Gastroesophageal sphincter (tissue), 4 donors: ENCODE results near the gene OSGEPL1. TPM values are rescaled to one million over a fixed set of nuclear protein-coding genes. Genes with fewer than 3 reads are reported as not detected.

Source experiments
- ATAC-seq: fragments of 150-250 bp; one replicate; pipeline ENCODE4 v1.9.1; 2016; ENCODE audit warnings: mild to moderate bottlenecking, moderate library complexity
- H3K27ac ChIP-seq, 4 donors: fragments of 200-600 bp; sonication (generic) in 3 of 4; 1 replicate in 3 of 4; 2 replicates in 1 of 4; pipeline ENCODE4 v1.5.1; 2016 to 2019
- H3K27me3 ChIP-seq: fragments of 200-600 bp; sonication (generic); one replicate; pipeline ENCODE4 v1.5.1; 2019
- H3K36me3 ChIP-seq, 2 donors: fragments of 200-600 bp; sonication (generic); one replicate each; pipeline ENCODE4 v1.5.1; 2019; ENCODE audit warnings: control low read depth in 1 of 2
- H3K4me1 ChIP-seq, 3 donors: fragments of 200-600 bp; sonication (generic); 1 replicate in 2 of 3; 2 replicates in 1 of 3; pipeline ENCODE4 v1.5.1; 2016 to 2019; ENCODE audit warnings: control low read depth in 2 of 3
- H3K4me3 ChIP-seq, 2 donors: fragments of 200-600 bp; sonication (generic); one replicate each; pipeline ENCODE4 v1.5.1; 2019; ENCODE audit warnings: mild to moderate bottlenecking in 1 of 2, moderate library complexity in 1 of 2
- H3K9me3 ChIP-seq, 3 donors: fragments of 200-600 bp; sonication (generic); one replicate each; pipeline ENCODE4 v1.5.1; 2017 to 2019; ENCODE audit warnings: control low read depth in 2 of 3
- EP300 ChIP-seq: sonication (generic); formaldehyde crosslinking; IDR thresholded peaks from one replicate; pipeline ENCODE4 v1.6.1; 2017; ENCODE audit warnings: antibody characterized with exemption, mild to moderate bottlenecking
- POLR2A ChIP-seq, 2 donors: fragments of 450-650 bp; IDR thresholded peaks; one replicate each; pipeline ENCODE4 v1.6.1; 2017; ENCODE audit warnings: antibody characterized with exemption in 2 of 2, mild to moderate bottlenecking in 2 of 2, moderate library complexity in 1 of 2
- POLR2AphosphoS5 ChIP-seq: sonication (generic); formaldehyde crosslinking; IDR thresholded peaks from one replicate; pipeline ENCODE4 v1.6.1; 2017; ENCODE audit warnings: antibody characterized with exemption
- WGBS, 2 donors: methylation state at CpG; one replicate each; pipeline ENCODE4 v1.1.5; 2018; ENCODE audit warnings: low coverage in 1 of 2; 5-methylcytosine and 5-hydroxymethylcytosine counted together
- total RNA-seq, 4 donors: library from RNA; depleted of rRNA; stranded (reverse); fragments of >200 nt; gene quantifications; one replicate each; pipeline ENCODE4 v1.1.0, GENCODE V29; 2016
- TF ChIP-seq, protein P1 (sequence below), 4 experiments: fragments of 200-600 bp in 2 of 4; fragments of 450-650 bp in 2 of 4; sonication (generic) in 1 of 4; IDR thresholded peaks; one replicate each; pipeline ENCODE4 v1.5.1; 2017 to 2019; ENCODE audit warnings: antibody characterized with exemption in 4 of 4, mild to moderate bottlenecking in 2 of 4, moderate library complexity in 2 of 4

OSGEPL1 gene
- total RNA-seq, 4 donors from 2014 or later, result 5.0 to 7.7 (median 6.5) TPM

DNA sequence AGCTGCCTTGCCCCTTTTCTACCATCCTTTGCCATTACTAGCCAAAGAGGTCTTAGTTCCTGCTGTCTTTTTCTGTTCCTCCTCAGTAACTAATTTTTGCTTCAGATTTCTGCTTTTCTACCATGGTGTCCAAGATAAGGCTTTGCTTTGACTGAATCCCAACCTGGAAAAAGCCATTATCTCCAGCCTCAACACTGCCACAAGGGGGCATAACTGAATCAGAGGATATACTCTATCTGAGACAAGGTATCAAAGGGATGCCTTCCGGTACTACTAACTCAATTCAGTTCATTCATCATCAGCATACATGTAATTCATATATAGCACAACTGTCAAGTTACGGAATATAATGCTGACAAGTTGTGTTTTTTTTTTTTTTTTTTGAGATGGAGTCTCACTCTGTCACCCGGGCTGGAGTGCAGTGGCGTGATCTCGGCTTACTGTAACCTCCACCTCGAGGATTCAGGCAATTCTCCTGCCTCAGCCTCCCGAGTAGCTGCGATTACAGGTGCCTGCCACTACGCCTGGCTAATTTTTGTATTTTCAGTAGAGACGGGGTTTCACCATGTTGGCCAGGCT, 11.4 kb downstream of the OSGEPL1 start:
- no peaks in the 10 kb centered on the region for H3K4me1 ChIP-seq
- ATAC-seq, result no peak
- WGBS, 2 donors, result 82% methylated on average over 8 to 9 of the region's 10 CpGs
- TF ChIP-seq, protein P1, sequence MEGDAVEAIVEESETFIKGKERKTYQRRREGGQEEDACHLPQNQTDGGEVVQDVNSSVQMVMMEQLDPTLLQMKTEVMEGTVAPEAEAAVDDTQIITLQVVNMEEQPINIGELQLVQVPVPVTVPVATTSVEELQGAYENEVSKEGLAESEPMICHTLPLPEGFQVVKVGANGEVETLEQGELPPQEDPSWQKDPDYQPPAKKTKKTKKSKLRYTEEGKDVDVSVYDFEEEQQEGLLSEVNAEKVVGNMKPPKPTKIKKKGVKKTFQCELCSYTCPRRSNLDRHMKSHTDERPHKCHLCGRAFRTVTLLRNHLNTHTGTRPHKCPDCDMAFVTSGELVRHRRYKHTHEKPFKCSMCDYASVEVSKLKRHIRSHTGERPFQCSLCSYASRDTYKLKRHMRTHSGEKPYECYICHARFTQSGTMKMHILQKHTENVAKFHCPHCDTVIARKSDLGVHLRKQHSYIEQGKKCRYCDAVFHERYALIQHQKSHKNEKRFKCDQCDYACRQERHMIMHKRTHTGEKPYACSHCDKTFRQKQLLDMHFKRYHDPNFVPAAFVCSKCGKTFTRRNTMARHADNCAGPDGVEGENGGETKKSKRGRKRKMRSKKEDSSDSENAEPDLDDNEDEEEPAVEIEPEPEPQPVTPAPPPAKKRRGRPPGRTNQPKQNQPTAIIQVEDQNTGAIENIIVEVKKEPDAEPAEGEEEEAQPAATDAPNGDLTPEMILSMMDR (IDR thresholded peaks at IDR 0.05), result peak; percentile 25 to 55 (median 47)
- no peak for TF ChIP-seq POLR2A (IDR thresholded peaks at IDR 0.05)
- no peak overlapping the region for H3K27ac ChIP-seq
- no peak overlapping the region for H3K4me3 ChIP-seq
- H3K36me3 ChIP-seq, result peaks cover 0 to 76% of the 10 kb centered on the region in 2 donors
- no peaks in the 10 kb centered on the region for H3K9me3 ChIP-seq
- no peaks in the 10 kb centered on the region for H3K27me3 ChIP-seq

DNA sequence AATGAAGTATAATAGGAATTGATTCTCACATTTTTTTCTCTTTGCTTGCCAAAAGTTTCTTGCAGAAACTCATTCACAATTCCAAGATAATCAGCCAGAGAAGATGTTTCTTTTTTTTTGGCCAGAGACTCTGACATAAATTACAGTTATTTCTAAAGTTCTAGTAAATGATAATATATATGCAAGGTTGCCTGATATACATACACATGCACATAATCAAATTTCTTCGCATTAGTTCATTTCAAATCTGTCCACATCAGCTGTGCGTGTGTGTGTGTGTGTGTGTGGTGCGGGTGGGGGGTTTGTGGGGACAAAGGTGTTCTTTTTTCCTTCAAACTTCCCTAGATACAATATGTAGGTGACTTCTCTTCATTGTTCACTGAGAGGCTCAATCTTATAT, 33.2 kb downstream of the OSGEPL1 start:
- TF ChIP-seq EP300 (no peak), POLR2A (IDR thresholded peaks at IDR 0.05) (no peak), POLR2AphosphoS5 (no peak)
- TF ChIP-seq, protein P1 (IDR thresholded peaks at IDR 0.05), result no peak
- Histone ChIP-seq H3K27ac (no peak overlapping the region), H3K4me3 (no peak overlapping the region), H3K9me3 (no peaks in the 10 kb centered on the region), H3K36me3 (peaks cover 0 to 31% of the 10 kb centered on the region in 2 donors), H3K4me1 (no peaks in the 10 kb centered on the region), H3K27me3 (no peaks in the 10 kb centered on the region)
- ATAC-seq, result no peak
- 70 to 100% methylated on average over 1 to 3 of the region's 3 CpGs for WGBS, 2 donors

DNA sequence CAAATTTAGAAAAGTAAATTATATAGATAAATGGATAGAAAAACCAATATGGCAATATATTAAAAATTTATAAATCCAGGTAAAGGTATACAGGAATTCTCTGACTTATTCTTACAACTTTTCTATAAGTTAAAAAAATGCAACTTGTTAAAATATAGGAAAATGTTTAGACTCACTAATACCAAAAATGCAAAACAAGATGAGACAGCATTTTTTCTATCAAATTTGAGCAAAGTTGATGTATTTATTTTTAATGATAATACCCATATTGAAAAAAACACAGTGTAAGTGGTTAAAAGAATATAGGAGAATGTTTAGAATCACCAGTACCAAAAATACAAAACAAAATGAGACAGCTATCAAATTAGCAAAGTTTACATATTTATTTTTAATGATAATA, 35.7 kb downstream of the OSGEPL1 start:
- TF ChIP-seq POLR2A (IDR thresholded peaks at IDR 0.05), result no peak
- TF ChIP-seq, protein P1 (IDR thresholded peaks at IDR 0.05), result no peak
- TF ChIP-seq POLR2AphosphoS5, result no peak
- no peak for TF ChIP-seq EP300
- H3K4me3 ChIP-seq, result no peak overlapping the region
- no peak overlapping the region for H3K27ac ChIP-seq
- ATAC-seq, result no peak
- H3K4me1 ChIP-seq, result no peaks in the 10 kb centered on the region
- H3K9me3 ChIP-seq, result no peaks in the 10 kb centered on the region
- no peaks in the 10 kb centered on the region for H3K27me3 ChIP-seq
- peaks cover 0 to 26% of the 10 kb centered on the region in 2 donors for H3K36me3 ChIP-seq

DNA sequence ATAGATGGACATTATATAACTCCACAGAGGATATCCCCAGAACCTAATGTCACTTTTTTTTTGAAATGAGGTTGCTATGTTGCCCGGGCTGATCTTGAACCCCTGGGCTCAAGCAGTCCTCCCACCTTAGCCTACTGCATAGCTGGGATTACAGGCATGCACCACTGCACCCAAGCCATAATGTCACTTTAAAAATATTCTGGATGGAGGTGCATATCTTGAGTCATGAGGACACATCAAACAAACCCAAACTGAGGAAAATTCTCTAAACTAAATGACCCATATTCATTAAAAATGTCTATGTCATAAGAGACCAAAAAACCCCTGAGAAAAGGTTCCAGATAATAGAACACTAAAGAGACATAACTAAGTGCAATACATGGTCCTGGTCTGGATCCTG, 36.3 kb downstream of the OSGEPL1 start:
- H3K36me3 ChIP-seq, result peaks cover 0 to 25% of the 10 kb centered on the region in 2 donors
- ATAC-seq, result no peak
- H3K9me3 ChIP-seq, result no peaks in the 10 kb centered on the region
- H3K27ac ChIP-seq, result no peak overlapping the region
- H3K27me3 ChIP-seq, result no peaks in the 10 kb centered on the region
- 100% methylated on average over 1 of the region's 1 CpG; no CpG with 5 or more reads in 1 of the 2 donors for WGBS, 2 donors
- no peak overlapping the region for H3K4me3 ChIP-seq
- TF ChIP-seq POLR2A (IDR thresholded peaks at IDR 0.05) (no peak), EP300 (no peak), POLR2AphosphoS5 (no peak)
- TF ChIP-seq, protein P1 (IDR thresholded peaks at IDR 0.05), result no peak
- no peaks in the 10 kb centered on the region for H3K4me1 ChIP-seq

DNA sequence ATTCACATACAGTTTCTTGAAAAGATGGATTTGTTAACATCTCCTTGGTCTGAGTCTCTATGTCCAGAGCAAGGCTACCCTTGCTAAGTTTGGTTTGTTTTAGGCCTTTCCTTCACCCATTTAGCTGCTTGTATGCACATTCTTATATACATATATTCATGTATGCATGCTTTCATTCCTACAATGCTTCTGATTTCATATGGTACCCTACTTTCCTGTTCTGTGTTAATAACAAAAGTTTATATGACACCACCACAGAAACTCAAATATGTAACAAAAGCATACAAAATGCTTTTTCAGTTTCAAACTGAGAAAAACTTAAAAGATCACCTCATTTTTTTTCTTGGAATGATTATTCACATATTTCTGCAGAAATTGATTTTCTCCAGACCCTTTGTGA, 39.4 kb downstream of the OSGEPL1 start:
- H3K9me3 ChIP-seq, result no peaks in the 10 kb centered on the region
- H3K36me3 ChIP-seq, result peaks cover 0 to 18% of the 10 kb centered on the region in 2 donors
- H3K4me3 ChIP-seq, result no peak overlapping the region
- no peaks in the 10 kb centered on the region for H3K4me1 ChIP-seq
- no peak overlapping the region for H3K27ac ChIP-seq
- TF ChIP-seq, protein P1 (IDR thresholded peaks at IDR 0.05), result no peak
- TF ChIP-seq POLR2AphosphoS5, result no peak
- no peak for TF ChIP-seq EP300
- TF ChIP-seq POLR2A (IDR thresholded peaks at IDR 0.05), result no peak
- no peaks in the 10 kb centered on the region for H3K27me3 ChIP-seq
- no peak for ATAC-seq
